SK-N-SH (cell line): ENCODE measurements around the gene RASA3. TPM values are rescaled to one million over a fixed set of nuclear protein-coding genes. Genes with fewer than 3 reads are reported as not detected.

Experiments used
- CTCF ChIA-PET: fragments of 300-600, 350-600 bp; formaldehyde crosslinking; extraction: SDS; loops from one replicate; lab custom pipeline; 2021; lab: Yijun Ruan, JAX
- POLR2A ChIA-PET: fragments of 350-600 bp; sonication (Branson Sonifier 250); formaldehyde crosslinking; extraction: SDS; loops from one replicate; lab custom pipeline; 2020; ENCODE audit warnings: antibody characterized with exemption, inconsistent platforms; lab: Yijun Ruan, JAX
- DNase-seq: peaks from one replicate; pipeline ENCODE4 v3.0.0; 2012
- H2AFZ ChIP-seq: fragments of 200-600 bp; sonication (generic); 2 replicates; pipeline ENCODE4 v1.8.1; 2016; ENCODE audit warnings: antibody characterized with exemption, mild to moderate bottlenecking, low read depth
- H3F3A ChIP-seq: fragments of 200-600 bp; sonication (generic); replicated peaks from 2 replicates; pipeline ENCODE3; 2016; ENCODE audit warnings: antibody characterized with exemption, mild to moderate bottlenecking; ENCODE audit not compliant: insufficient read depth
- H3K27ac ChIP-seq, 2 experiments: fragments of 200-500 bp in 1 of 2; fragments of 200-600 bp in 1 of 2; sonication (Bioruptor generic) in 1 of 2; sonication (generic), shearing (Covaris generic) in 1 of 2; 2 replicates each; pipeline versions ENCODE4 v1.5.1 to v1.6.1; 2014 to 2016; ENCODE audit warnings: low read depth in 2 of 2, inconsistent platforms in 1 of 2, low read length in 1 of 2, mild to moderate bottlenecking in 1 of 2, mixed read lengths in 1 of 2
- H3K27me3 ChIP-seq: fragments of 200-600 bp; sonication (generic), shearing (Covaris generic); 2 replicates; pipeline ENCODE4 v1.6.1; 2016; ENCODE audit warnings: mixed run types; ENCODE audit not compliant: insufficient read depth
- H3K36me3 ChIP-seq, 2 experiments: fragments of 200-500 bp in 1 of 2; fragments of 200-600 bp in 1 of 2; sonication (Bioruptor generic) in 1 of 2; sonication (generic) in 1 of 2; replicated peaks in 1 of 2; 2 replicates each; pipeline versions ENCODE3 to v1.5.1; 2014 to 2016; ENCODE audit warnings: low read length in 1 of 2, mild to moderate bottlenecking in 1 of 2; ENCODE audit not compliant: insufficient read depth in 2 of 2, control insufficient read depth in 1 of 2
- H3K4me1 ChIP-seq, 2 experiments: fragments of 200-500 bp in 1 of 2; fragments of 200-600 bp in 1 of 2; sonication (Bioruptor generic) in 1 of 2; sonication (generic), shearing (Covaris generic) in 1 of 2; 2 replicates each; pipeline versions ENCODE4 v1.5.1 to v1.6.1; 2014 to 2016; ENCODE audit warnings: low read depth in 1 of 2, low read length in 1 of 2, mixed run types in 1 of 2; ENCODE audit not compliant: insufficient read depth in 2 of 2, control insufficient read depth in 1 of 2
- H3K4me2 ChIP-seq: fragments of 200-600 bp; sonication (generic), shearing (Covaris generic); 2 replicates; pipeline ENCODE4 v1.6.1; 2017; ENCODE audit warnings: mixed run types
- H3K4me3 ChIP-seq, 2 experiments: fragments of 200-500 bp in 1 of 2; fragments of 200-600 bp in 1 of 2; sonication (Bioruptor generic) in 1 of 2; sonication (generic), shearing (Covaris generic) in 1 of 2; 2 replicates each; pipeline versions ENCODE4 v1.5.1 to v1.8.1; 2014 to 2016; ENCODE audit warnings: low read depth in 2 of 2, inconsistent platforms in 1 of 2, low read length in 1 of 2, mild to moderate bottlenecking in 1 of 2, mixed read lengths in 1 of 2, moderate library complexity in 1 of 2
- H3K79me2 ChIP-seq: fragments of 200-600 bp; sonication (generic); 2 replicates; pipeline ENCODE4 v1.8.1; 2017; ENCODE audit warnings: mild to moderate bottlenecking; ENCODE audit not compliant: insufficient read depth
- H3K9ac ChIP-seq: fragments of 200-600 bp; sonication (generic); 2 replicates; pipeline ENCODE4 v1.6.1; 2017; ENCODE audit warnings: mixed run types
- H3K9me2 ChIP-seq: fragments of 200-600 bp; sonication (generic); 2 replicates; pipeline ENCODE4 v1.6.1; 2017; ENCODE audit warnings: mixed run types
- H3K9me3 ChIP-seq: fragments of 200-600 bp; sonication (generic); 2 replicates; pipeline ENCODE4 v1.6.1; 2017; ENCODE audit warnings: mixed run types, mild to moderate bottlenecking, moderate library complexity
- H4K20me1 ChIP-seq: fragments of 200-600 bp; sonication (generic); 2 replicates; pipeline ENCODE4 v1.6.1; 2017; ENCODE audit warnings: mild to moderate bottlenecking, mixed run types; ENCODE audit not compliant: insufficient read depth
- CHD2 ChIP-seq: fragments of 150-350 bp; IDR thresholded peaks from 2 replicates; pipeline ENCODE4 v1.6.1; 2018; ENCODE audit warnings: low read length; ENCODE audit not compliant: partially characterized antibody
- ELF1 ChIP-seq: IDR thresholded peaks from 2 replicates; pipeline ENCODE4 v1.4.0; 2012
- FOXM1 ChIP-seq: IDR thresholded peaks from 2 replicates; pipeline ENCODE4 v1.4.0; 2012; ENCODE audit warnings: low read depth, mild to moderate bottlenecking
- GABPA ChIP-seq: IDR thresholded peaks from 2 replicates; pipeline ENCODE4 v1.4.0; 2012; ENCODE audit warnings: low read depth, mild to moderate bottlenecking
- GATA2 ChIP-seq: sonication (generic); formaldehyde crosslinking; IDR thresholded peaks from 2 replicates; pipeline ENCODE4 v1.5.0; 2020; ENCODE audit warnings: mild to moderate bottlenecking, missing genetic modification reagents
- MEF2A ChIP-seq: IDR thresholded peaks from 2 replicates; pipeline ENCODE4 v1.4.0; 2012; ENCODE audit warnings: low read depth, borderline replicate concordance
- POLR2AphosphoS5 ChIP-seq: IDR thresholded peaks from 2 replicates; pipeline ENCODE4 v1.6.1; 2012; ENCODE audit warnings: low read depth, low read length
- RAD21 ChIP-seq: IDR thresholded peaks from 2 replicates; pipeline ENCODE4 v1.6.1; 2012; ENCODE audit warnings: mild to moderate bottlenecking, low read length
- RXRA ChIP-seq: IDR thresholded peaks from 2 replicates; pipeline ENCODE4 v1.4.0; 2012; ENCODE audit warnings: low read depth, mild to moderate bottlenecking, borderline replicate concordance
- SIN3A ChIP-seq: IDR thresholded peaks from 2 replicates; pipeline ENCODE4 v1.6.1; 2012; ENCODE audit warnings: low read depth, mild to moderate bottlenecking, low read length, moderate library complexity, borderline replicate concordance
- TAF1 ChIP-seq: IDR thresholded peaks from 2 replicates; pipeline ENCODE4 v1.6.1; 2012; ENCODE audit warnings: low read depth, mild to moderate bottlenecking, low read length, moderate library complexity, borderline replicate concordance
- TCF12 ChIP-seq: IDR thresholded peaks from 2 replicates; pipeline ENCODE4 v1.4.0; 2012
- YY1 ChIP-seq: IDR thresholded peaks from 2 replicates; pipeline ENCODE4 v1.4.0; 2012; ENCODE audit warnings: low read depth, mild to moderate bottlenecking
- WGBS: methylation state at CpG from one replicate; pipeline ENCODE4 v1.1.6; 2017; ENCODE audit warnings: low lambda C conversion rate; 5-methylcytosine and 5-hydroxymethylcytosine counted together
- polyA plus RNA-seq, 3 experiments: library from polyadenylated mRNA; depleted of rRNA; stranded (reverse); fragments of >200 nt; gene quantifications; 2 replicates each; pipeline ENCODE4 v1.2.3, GENCODE V29; 2012
- TF ChIP-seq, protein P1 (sequence below): fragments of 150-350 bp; IDR thresholded peaks from 2 replicates; pipeline ENCODE4 v1.6.1; 2017; ENCODE audit warnings: antibody characterized with exemption, low read length, low read depth, borderline replicate concordance
- TF ChIP-seq, protein P2 (sequence below): IDR thresholded peaks from 2 replicates; pipeline ENCODE4 v1.4.0; 2012; ENCODE audit warnings: low read depth
- TF ChIP-seq, protein P3 (sequence below): IDR thresholded peaks from 2 replicates; pipeline ENCODE4 v1.4.0; 2012; ENCODE audit warnings: low read depth, borderline replicate concordance
- TF ChIP-seq, protein P4 (sequence below): fragments of 150-350 bp; IDR thresholded peaks from 2 replicates; pipeline ENCODE4 v1.6.1; 2016; ENCODE audit warnings: mild to moderate bottlenecking, low read depth, low read length

RASA3 gene
- polyA plus RNA-seq, 1 of the 3 experiments (the other 2 are of a cell fraction): 25.1 TPM

DNA sequence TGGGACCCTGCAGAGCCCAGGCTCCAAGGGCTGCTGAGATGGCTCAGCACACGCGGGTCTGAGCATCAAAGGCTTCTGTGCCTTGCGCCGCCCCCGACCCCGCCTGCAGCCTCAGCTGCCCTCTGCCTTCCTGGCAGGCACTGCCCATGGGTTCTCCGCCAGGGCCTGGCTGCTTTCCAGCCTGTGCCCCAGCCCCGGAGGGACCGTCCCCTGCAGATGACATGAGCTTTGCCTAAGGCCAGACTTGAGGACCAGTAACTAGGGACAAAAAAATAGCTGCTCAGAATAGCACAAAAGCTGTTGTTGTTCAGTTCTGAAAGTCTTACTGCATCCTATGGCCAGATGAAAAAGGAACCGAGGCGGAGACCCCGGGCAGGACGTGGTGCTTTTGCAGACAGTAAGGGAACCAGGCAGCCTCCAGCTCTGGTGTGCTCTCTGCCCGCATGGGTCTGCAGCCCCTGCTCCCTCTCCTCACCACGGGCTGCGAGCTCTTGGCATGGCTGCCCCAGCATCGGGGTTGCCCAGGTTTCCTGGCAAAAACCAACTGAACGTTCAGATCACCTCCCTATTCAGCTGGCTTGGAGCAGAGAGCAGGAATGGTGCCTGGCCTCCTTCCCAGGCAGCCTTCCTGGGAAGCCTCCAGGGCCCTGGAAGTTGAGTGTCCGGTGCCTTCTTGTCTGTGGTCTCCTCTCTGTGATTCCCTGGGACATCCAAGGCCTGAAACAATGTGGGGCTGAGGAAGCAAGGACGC, 34.1 kb upstream of the RASA3 start:
- Histone ChIP-seq H3K36me3 (no peaks in the 10 kb centered on the region), H2AFZ (no peak overlapping the region), H3F3A (no peaks in the 10 kb centered on the region), H3K9me3 (no peaks in the 10 kb centered on the region), H3K9ac (no peak overlapping the region), H3K4me3 (no peak overlapping the region), H3K4me2 (no peak overlapping the region), H3K27me3 (no peaks in the 10 kb centered on the region), H3K79me2 (no peaks in the 10 kb centered on the region), H3K9me2 (no peaks in the 10 kb centered on the region), H4K20me1 (no peaks in the 10 kb centered on the region), H3K4me1 (peaks cover 0 to 18% of the 10 kb centered on the region in 2 experiments; a peak in 1 of 4 replicates), H3K27ac (peak overlapping the region in 1 of 2 experiments; percentile 22; a peak in 1 of 4 replicates)
- peak; percentile 62 for DNase-seq
- WGBS: 69% methylated on average over 11 of the region's 20 CpGs
- TF ChIP-seq POLR2AphosphoS5 (no peak), FOXM1 (no peak), RAD21 (no peak), ELF1 (no peak), RXRA (no peak)
- ChIA-PET POLR2A (no interaction called here), CTCF (interaction anchor here (0.5 kb wide), 2 partner anchors 126 to 256 kb away, joined by 3 read pairs; no protein-coding TSS in a partner anchor)

DNA sequence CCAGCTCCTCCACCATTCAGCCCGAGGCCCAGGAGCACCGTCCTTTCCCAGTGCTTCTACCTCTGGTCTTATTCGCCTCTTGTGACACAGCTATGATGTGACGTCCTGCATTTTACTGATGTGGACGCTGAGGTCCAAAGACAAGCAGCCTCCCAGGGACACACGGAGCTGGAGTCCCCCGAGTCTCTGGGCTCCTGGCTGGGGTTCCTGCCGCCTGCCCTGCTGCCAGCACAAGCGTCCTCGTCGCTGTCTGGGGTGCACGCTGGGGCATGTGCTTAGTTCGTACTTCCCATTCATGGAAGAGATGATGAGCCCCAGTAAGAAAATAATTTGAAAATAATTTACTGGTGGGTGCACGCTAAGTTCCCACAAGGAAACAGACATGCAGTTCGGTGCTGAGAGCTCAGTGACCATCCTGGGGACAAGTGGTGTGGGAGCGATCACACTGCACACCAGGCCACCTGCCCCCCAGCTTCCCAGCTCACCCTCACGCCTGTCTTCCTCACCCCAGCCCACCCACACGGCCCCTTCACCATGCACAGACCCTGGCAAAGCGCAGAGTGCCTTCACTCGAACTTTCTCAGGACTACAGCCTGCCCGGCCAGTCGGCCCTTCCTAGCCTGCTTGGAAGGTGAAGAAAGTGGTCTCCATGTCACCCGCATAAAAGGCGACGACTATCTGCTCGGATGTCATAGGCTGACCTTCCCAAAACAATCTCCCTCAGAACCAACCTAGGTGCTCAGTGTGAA, 32.4 kb upstream of the RASA3 start:
- no peaks in the 10 kb centered on the region for H3K27me3 ChIP-seq
- CTCF ChIA-PET: no interaction called here
- no peak overlapping the region for H3K4me2 ChIP-seq
- no peak overlapping the region for H2AFZ ChIP-seq
- DNase-seq: no peak
- no peaks in the 10 kb centered on the region for H3K9me2 ChIP-seq
- no peaks in the 10 kb centered on the region for H3F3A ChIP-seq
- H4K20me1 ChIP-seq: no peaks in the 10 kb centered on the region
- no peak overlapping the region for H3K27ac ChIP-seq
- H3K4me3 ChIP-seq: no peak overlapping the region
- no peaks in the 10 kb centered on the region for H3K36me3 ChIP-seq
- no peaks in the 10 kb centered on the region for H3K9me3 ChIP-seq
- POLR2A ChIA-PET: no interaction called here
- no peak overlapping the region for H3K9ac ChIP-seq
- peaks cover 0 to 18% of the 10 kb centered on the region in 2 experiments; a peak in 1 of 4 replicates for H3K4me1 ChIP-seq
- H3K79me2 ChIP-seq: no peaks in the 10 kb centered on the region
- TF ChIP-seq YY1 (no peak), GATA2 (CRISPR knock-in tag) (no peak)
- TF ChIP-seq, protein P1, sequence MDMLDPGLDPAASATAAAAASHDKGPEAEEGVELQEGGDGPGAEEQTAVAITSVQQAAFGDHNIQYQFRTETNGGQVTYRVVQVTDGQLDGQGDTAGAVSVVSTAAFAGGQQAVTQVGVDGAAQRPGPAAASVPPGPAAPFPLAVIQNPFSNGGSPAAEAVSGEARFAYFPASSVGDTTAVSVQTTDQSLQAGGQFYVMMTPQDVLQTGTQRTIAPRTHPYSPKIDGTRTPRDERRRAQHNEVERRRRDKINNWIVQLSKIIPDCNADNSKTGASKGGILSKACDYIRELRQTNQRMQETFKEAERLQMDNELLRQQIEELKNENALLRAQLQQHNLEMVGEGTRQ: no peak
- TF ChIP-seq, all 33 proteins: peak for 0
- 73% methylated on average over 22 of the region's 26 CpGs for WGBS

DNA sequence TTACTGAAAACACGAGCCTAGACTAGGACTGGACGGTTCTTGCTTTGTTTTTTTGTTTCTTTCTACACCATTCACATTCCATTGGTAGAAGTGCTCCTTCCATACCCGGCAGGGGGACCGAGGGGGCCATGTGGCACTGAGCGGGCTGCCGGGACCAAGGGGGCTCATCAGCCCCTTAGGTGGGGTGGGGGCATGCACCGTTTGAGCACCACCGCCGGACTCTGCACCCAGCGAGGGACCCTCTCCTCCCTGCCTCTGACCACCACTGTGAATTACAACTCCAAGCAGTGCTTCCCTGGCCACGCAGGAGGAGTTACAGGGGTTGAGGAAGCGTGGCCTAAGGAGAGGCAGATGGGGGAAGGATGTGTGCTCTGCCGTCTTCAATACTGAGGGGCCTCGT, 31.6 kb upstream of the RASA3 start:
- Histone ChIP-seq H3K79me2 (no peaks in the 10 kb centered on the region), H3K4me2 (no peak overlapping the region), H3K9me3 (no peaks in the 10 kb centered on the region), H3K9me2 (no peaks in the 10 kb centered on the region), H3K36me3 (no peaks in the 10 kb centered on the region), H3K4me3 (no peak overlapping the region), H3F3A (no peaks in the 10 kb centered on the region), H3K27me3 (no peaks in the 10 kb centered on the region), H2AFZ (no peak overlapping the region), H3K27ac (no peak overlapping the region), H3K9ac (no peak overlapping the region), H3K4me1 (peaks cover 0 to 18% of the 10 kb centered on the region in 2 experiments; a peak in 1 of 4 replicates), H4K20me1 (no peaks in the 10 kb centered on the region)
- CTCF ChIA-PET: no interaction called here
- POLR2A ChIA-PET: no interaction called here
- DNase-seq: no peak
- WGBS: 80% methylated on average over 14 of the region's 14 CpGs
- TF ChIP-seq CHD2 (no peak), GATA2 (CRISPR knock-in tag) (no peak), TCF12 (no peak), GABPA (no peak), SIN3A (no peak), MEF2A (no peak), TAF1 (no peak), RXRA (no peak)
- TF ChIP-seq, protein P2, sequence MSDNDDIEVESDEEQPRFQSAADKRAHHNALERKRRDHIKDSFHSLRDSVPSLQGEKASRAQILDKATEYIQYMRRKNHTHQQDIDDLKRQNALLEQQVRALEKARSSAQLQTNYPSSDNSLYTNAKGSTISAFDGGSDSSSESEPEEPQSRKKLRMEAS: no peak
- TF ChIP-seq, protein P3, sequence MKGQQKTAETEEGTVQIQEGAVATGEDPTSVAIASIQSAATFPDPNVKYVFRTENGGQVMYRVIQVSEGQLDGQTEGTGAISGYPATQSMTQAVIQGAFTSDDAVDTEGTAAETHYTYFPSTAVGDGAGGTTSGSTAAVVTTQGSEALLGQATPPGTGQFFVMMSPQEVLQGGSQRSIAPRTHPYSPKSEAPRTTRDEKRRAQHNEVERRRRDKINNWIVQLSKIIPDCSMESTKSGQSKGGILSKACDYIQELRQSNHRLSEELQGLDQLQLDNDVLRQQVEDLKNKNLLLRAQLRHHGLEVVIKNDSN: no peak
- TF ChIP-seq, protein P4, sequence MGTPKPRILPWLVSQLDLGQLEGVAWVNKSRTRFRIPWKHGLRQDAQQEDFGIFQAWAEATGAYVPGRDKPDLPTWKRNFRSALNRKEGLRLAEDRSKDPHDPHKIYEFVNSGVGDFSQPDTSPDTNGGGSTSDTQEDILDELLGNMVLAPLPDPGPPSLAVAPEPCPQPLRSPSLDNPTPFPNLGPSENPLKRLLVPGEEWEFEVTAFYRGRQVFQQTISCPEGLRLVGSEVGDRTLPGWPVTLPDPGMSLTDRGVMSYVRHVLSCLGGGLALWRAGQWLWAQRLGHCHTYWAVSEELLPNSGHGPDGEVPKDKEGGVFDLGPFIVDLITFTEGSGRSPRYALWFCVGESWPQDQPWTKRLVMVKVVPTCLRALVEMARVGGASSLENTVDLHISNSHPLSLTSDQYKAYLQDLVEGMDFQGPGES: no peak
